Activated CD8-positive, alpha-beta T cell treated with anti-CD3 and anti-CD28 coated beads for 36 hours (primary cell): ENCODE results near the gene RHEX. TPM values are rescaled to one million over a fixed set of nuclear protein-coding genes. Genes with fewer than 3 reads are reported as not detected.

Source experiments
- ATAC-seq: fragments of 200-7000 bp; cut with Tn5 transposase; one replicate; pipeline ENCODE4 v1.10.0; 2021; ENCODE audit warnings: mild to moderate bottlenecking, moderate library complexity
- CTCF ChIA-PET: fragments of 350-600 bp; sonication (Branson Sonifier 250); formaldehyde crosslinking; loops from one replicate; lab custom pipeline; 2021; ENCODE audit warnings: antibody characterized with exemption; lab: Charles Lee
- POLR2A ChIA-PET: fragments of 350-600 bp; sonication (Branson Sonifier 250); formaldehyde crosslinking; loops from one replicate; lab custom pipeline; 2021; ENCODE audit warnings: antibody characterized with exemption; lab: Charles Lee
- DNase-seq: peaks from one replicate; pipeline ENCODE4 v3.0.0-alpha.2; 2020
- H3K27ac Mint-ChIP-seq: one replicate; pipeline ENCODE4 v1.8.0; 2021; ENCODE audit warnings: mild to moderate bottlenecking, mixed read lengths
- H3K27me3 Mint-ChIP-seq: one replicate; pipeline ENCODE4 v1.8.0; 2021; ENCODE audit warnings: mixed read lengths
- H3K36me3 Mint-ChIP-seq: one replicate; pipeline ENCODE4 v1.8.0; 2021; ENCODE audit warnings: low read depth, mixed read lengths
- H3K4me1 Mint-ChIP-seq: one replicate; pipeline ENCODE4 v1.8.0; 2021; ENCODE audit warnings: low read depth, mixed read lengths
- H3K4me3 Mint-ChIP-seq: one replicate; pipeline ENCODE4 v1.8.0; 2021; ENCODE audit warnings: mild to moderate bottlenecking, moderate library complexity, mixed read lengths
- H3K9me3 Mint-ChIP-seq: one replicate; pipeline ENCODE4 v1.8.0; 2021; ENCODE audit warnings: mixed read lengths
- intact Hi-C: fragments of 100-400 bp; cut with micrococcal nuclease; formaldehyde crosslinking; loops from one replicate; pipeline ENCODE4 v1.10.0; 2022
- total RNA-seq, 2 experiments: library from RNA; stranded (reverse); gene quantifications; one replicate each; pipeline ENCODE4 v1.2.3, GENCODE V29; 2021
- TF ChIP-seq, protein P1 (sequence below): fragments of 200-600 bp; IDR thresholded peaks from one replicate; pipeline ENCODE4 v1.8.0; 2022; ENCODE audit warnings: antibody characterized with exemption, mild to moderate bottlenecking

RHEX gene
- total RNA-seq, 2 experiments from 2014 or later = not detected

DNA sequence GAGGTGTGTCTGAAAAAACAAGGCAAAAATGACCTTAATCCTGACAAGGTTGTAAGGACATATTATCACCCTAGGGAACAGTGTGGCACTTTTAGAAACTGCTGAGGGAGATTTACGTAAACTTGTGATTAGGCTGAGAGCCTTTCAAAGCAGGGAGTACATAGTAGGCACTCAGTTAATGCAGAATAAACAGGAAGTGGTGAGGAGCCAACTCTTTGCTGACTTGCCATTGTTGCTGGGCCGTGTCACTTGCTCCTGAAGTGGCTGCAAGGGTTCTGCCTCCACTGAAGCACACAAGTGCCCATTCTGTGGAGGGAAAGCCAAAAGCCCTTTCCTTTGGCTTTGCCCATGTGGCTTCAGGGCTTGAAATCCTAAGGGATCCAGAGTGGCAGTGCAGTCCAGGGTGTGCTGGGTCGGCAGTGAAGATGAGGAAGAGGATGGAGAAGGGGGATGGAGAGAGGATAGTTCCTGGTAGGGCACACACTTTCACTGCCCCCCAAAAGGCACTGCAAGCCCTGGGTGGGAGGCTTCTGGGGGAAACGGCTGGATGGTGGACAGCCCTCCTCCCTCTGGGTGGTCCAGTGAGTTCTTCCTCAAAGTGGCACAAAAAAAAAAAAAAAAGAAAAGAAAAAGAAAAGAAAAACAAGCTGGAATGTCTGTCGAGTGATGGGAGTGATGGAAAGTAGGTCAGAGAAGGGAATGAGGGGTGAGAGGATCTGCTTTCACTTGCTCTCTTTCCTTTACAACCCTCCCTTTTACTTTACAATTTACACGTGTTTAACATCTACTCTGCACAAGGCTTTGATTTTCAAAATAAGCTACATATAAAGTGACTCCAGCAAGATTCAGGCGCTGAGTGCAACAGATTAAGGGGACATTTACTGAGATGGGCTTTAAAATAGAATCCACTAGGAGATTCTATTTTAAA lies 13.7 kb upstream of the RHEX start:
- ATAC-seq = no peak
- ChIA-PET POLR2A (no interaction called here), CTCF (interaction anchor here (0.7 to 1.1 kb wide), 3 partner anchors 9 to 14 kb away, joined by 3 to 4 read pairs (median 3); no protein-coding TSS in a partner anchor)
- Mint-ChIP-seq H3K27ac (no peak overlapping the region), H3K27me3 (peaks cover 20% of the 10 kb centered on the region), H3K36me3 (no peaks in the 10 kb centered on the region), H3K9me3 (no peaks in the 10 kb centered on the region), H3K4me3 (no peak overlapping the region), H3K4me1 (peaks cover 16% of the 10 kb centered on the region)
- TF ChIP-seq, protein P1, sequence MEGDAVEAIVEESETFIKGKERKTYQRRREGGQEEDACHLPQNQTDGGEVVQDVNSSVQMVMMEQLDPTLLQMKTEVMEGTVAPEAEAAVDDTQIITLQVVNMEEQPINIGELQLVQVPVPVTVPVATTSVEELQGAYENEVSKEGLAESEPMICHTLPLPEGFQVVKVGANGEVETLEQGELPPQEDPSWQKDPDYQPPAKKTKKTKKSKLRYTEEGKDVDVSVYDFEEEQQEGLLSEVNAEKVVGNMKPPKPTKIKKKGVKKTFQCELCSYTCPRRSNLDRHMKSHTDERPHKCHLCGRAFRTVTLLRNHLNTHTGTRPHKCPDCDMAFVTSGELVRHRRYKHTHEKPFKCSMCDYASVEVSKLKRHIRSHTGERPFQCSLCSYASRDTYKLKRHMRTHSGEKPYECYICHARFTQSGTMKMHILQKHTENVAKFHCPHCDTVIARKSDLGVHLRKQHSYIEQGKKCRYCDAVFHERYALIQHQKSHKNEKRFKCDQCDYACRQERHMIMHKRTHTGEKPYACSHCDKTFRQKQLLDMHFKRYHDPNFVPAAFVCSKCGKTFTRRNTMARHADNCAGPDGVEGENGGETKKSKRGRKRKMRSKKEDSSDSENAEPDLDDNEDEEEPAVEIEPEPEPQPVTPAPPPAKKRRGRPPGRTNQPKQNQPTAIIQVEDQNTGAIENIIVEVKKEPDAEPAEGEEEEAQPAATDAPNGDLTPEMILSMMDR = no peak
- intact Hi-C loops = no loop called here
- no peak for DNase-seq

DNA sequence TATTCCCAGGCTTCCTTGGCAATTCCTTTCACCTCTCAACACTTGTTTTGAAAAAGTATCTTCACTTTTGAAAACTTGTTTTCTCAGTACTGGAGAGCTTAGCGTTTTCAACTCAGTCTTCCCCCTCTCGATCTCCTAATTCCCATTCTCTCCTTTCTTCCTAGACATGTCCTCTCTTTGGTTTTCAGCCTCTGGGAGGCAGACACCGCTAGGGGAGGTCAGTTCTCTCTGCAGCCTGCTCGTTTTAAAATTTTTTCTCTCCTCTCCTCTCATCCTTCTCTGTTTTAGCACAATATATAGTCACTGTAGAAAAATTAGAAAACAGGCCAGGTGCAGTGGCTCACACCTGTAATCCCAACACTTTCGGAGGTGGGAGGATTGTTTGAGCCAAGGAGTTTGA lies 12.6 kb upstream of the RHEX start:
- no peaks in the 10 kb centered on the region for H3K9me3 Mint-ChIP-seq
- ChIA-PET POLR2A (interaction anchor here (0.6 kb wide), 1 partner anchor 19 kb away, joined by 3 read pairs; no protein-coding TSS in a partner anchor), CTCF (interaction anchor here (1.0 to 1.1 kb wide), 2 partner anchors 10 kb away, joined by 3 to 4 read pairs; no protein-coding TSS in a partner anchor)
- peaks cover 14% of the 10 kb centered on the region for H3K27me3 Mint-ChIP-seq
- TF ChIP-seq, protein P1 = no peak
- DNase-seq (no peak), ATAC-seq (no peak)
- H3K36me3 Mint-ChIP-seq = no peaks in the 10 kb centered on the region
- intact Hi-C loops = no loop called here
- no peak overlapping the region for H3K4me3 Mint-ChIP-seq
- H3K4me1 Mint-ChIP-seq = peaks cover 11% of the 10 kb centered on the region
- no peak overlapping the region for H3K27ac Mint-ChIP-seq

DNA sequence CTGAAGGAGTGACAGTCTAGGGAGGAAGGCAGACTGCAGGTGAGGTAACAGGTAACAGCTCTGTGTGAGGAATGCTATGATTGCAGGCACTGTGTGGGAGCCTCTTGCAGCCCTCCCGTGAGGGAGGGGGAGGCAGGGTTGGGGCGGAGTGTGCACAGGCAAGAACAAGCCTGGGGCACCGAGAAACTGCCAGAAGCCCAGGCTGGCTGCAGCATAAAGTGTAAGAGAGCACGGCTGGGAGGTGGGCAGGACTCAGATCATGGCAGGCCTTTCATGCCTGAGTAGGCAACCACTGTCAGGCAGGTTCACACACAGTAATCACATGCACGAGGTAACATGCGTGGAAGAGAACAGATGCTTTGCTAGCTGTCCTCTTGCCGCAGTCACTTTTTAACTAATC lies 11.3 kb upstream of the RHEX start:
- ATAC-seq (no peak), DNase-seq (no peak)
- TF ChIP-seq, protein P1 = no peak
- Mint-ChIP-seq H3K4me1 (peaks cover 10% of the 10 kb centered on the region), H3K27me3 (peaks cover 10% of the 10 kb centered on the region), H3K9me3 (no peaks in the 10 kb centered on the region), H3K27ac (no peak overlapping the region), H3K4me3 (no peak overlapping the region), H3K36me3 (no peaks in the 10 kb centered on the region)
- ChIA-PET POLR2A (no interaction called here), CTCF (interaction anchor here (1.8 kb wide), 1 partner anchor 11 kb away, joined by 13 read pairs; no protein-coding TSS in a partner anchor)
- intact Hi-C loops = no loop called here

DNA sequence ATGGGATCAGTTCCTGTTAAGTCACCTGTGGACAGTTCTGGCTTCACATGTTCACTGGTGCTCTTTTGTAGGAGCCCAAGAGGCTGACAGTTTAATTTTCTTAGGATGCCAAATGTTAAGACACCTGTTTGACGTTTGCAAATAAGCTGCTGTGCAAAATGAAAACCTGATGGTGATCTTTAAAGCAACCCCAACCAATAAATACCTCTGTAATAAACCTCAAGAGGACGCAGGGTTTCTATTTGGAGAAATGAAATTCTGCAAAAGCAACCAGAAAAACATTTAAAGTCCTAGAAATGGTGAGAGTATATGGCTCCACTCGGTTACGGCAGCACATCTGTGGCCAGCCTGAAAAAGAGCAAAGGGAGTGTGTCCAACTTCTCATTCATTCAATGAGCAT lies 5.7 kb upstream of the RHEX start:
- no peak overlapping the region for H3K4me3 Mint-ChIP-seq
- ChIA-PET POLR2A (no interaction called here), CTCF (interaction anchor here (1.2 to 2.0 kb wide), 2 partner anchors 16 to 59 kb away, joined by 4 to 9 read pairs; no protein-coding TSS in a partner anchor)
- H3K4me1 Mint-ChIP-seq = peaks cover 29% of the 10 kb centered on the region
- H3K27me3 Mint-ChIP-seq = peaks cover 4% of the 10 kb centered on the region
- H3K9me3 Mint-ChIP-seq = no peaks in the 10 kb centered on the region
- no peak overlapping the region for H3K27ac Mint-ChIP-seq
- intact Hi-C loops = no loop called here
- TF ChIP-seq, protein P1 = no peak
- H3K36me3 Mint-ChIP-seq = no peaks in the 10 kb centered on the region
- no peak for ATAC-seq
- no peak for DNase-seq

DNA sequence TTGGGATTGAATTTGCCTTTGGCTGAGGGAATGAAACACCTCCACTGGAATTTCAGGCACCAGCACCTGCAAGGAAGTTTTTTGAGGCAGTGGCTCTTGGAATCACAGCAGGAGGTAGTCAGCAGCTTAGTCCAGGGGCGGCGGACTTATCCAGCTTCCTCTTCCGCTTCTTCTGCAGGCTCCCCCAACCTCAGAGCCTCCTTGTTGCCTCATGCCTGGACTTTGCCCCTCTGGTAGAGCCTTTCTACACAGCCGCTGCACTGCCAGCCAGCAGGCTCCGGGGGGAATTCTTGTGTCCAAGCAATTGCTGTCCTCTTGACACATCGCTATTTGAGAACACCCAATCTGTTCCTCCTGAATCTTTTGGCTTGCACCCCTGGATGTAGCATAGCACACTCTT lies 4.4 kb upstream of the RHEX start:
- ATAC-seq = no peak
- peaks cover 37% of the 10 kb centered on the region for H3K4me1 Mint-ChIP-seq
- intact Hi-C loops = no loop called here
- CTCF ChIA-PET = interaction anchor here (1.2 to 1.3 kb wide), 2 partner anchors 18 to 57 kb away, joined by 3 to 4 read pairs; no protein-coding TSS in a partner anchor
- peaks cover 4% of the 10 kb centered on the region for H3K27me3 Mint-ChIP-seq
- no peak overlapping the region for H3K27ac Mint-ChIP-seq
- TF ChIP-seq, protein P1 = no peak
- DNase-seq = no peak
- H3K9me3 Mint-ChIP-seq = no peaks in the 10 kb centered on the region
- no peaks in the 10 kb centered on the region for H3K36me3 Mint-ChIP-seq
- POLR2A ChIA-PET = interaction anchor here (1.3 kb wide), 1 partner anchor 32 kb away, joined by 3 read pairs; no protein-coding TSS in a partner anchor
- H3K4me3 Mint-ChIP-seq = no peak overlapping the region
